HG03060 (cell line): ENCODE measurements around the gene DIP2C.
"Not testable (repeated sequence)": the region's sequence is repeated elsewhere in the genome, so short reads cannot be mapped to it uniquely, and the experiment has no call there.

Experiments
- ATAC-seq: cut with Tn5 transposase; IDR thresholded peaks from one replicate; pipeline ENCODE4 v1.9.1; 2021; ENCODE audit warnings: low read depth, moderate number of reproducible peaks; ENCODE audit not compliant: unreplicated experiment

DIP2C gene

GRCh38 chr10:327889-328852 is 361.3 kb downstream of the DIP2C start:
- no peak for ATAC-seq

- ATAC-seq = no peak
Observed at GRCh38 chr10:326894-327635, 362.4 kb downstream of the DIP2C start.

- no peak for ATAC-seq
Observed at GRCh38 chr10:326350-326749, 363.1 kb downstream of the DIP2C start.

GRCh38 chr10:325282-325681 is 364.2 kb downstream of the DIP2C start:
- no peak for ATAC-seq

GRCh38 chr10:324593-324992 is 364.9 kb downstream of the DIP2C start:
- no peak for ATAC-seq

GRCh38 chr10:323651-324293 is 365.7 kb downstream of the DIP2C start:
- peak; percentile 97 for ATAC-seq

- not testable (repeated sequence) for ATAC-seq
Observed at GRCh38 chr10:323046-323445, 366.4 kb downstream of the DIP2C start.

- no peak for ATAC-seq
Observed at GRCh38 chr10:320771-321170, 368.7 kb downstream of the DIP2C start.

GRCh38 chr10:317926-318325 is 371.5 kb downstream of the DIP2C start:
- ATAC-seq = no peak

- ATAC-seq = peak; percentile 99
Observed at GRCh38 chr10:317271-317769, 372.1 kb downstream of the DIP2C start.

- no peak for ATAC-seq
Observed at GRCh38 chr10:316390-316789, 373.1 kb downstream of the DIP2C start.

GRCh38 chr10:314871-315270 is 374.6 kb downstream of the DIP2C start:
- ATAC-seq = no peak

GRCh38 chr10:314381-314780 is 375.1 kb downstream of the DIP2C start:
- no peak for ATAC-seq

GRCh38 chr10:311901-312665 is 377.4 kb downstream of the DIP2C start:
- no peak for ATAC-seq

GRCh38 chr10:310976-311639 is 378.4 kb downstream of the DIP2C start:
- no peak for ATAC-seq

GRCh38 chr10:310371-310770 is 379.1 kb downstream of the DIP2C start:
- no peak for ATAC-seq

- no peak for ATAC-seq
Observed at GRCh38 chr10:308572-309085, 380.8 kb downstream of the DIP2C start.

- ATAC-seq = no peak
Observed at GRCh38 chr10:308101-308500, 381.4 kb downstream of the DIP2C start.

GRCh38 chr10:307659-308058 is 381.8 kb downstream of the DIP2C start:
- ATAC-seq = no peak
